ENCODE data around the gene CNNM3.

DNA sequence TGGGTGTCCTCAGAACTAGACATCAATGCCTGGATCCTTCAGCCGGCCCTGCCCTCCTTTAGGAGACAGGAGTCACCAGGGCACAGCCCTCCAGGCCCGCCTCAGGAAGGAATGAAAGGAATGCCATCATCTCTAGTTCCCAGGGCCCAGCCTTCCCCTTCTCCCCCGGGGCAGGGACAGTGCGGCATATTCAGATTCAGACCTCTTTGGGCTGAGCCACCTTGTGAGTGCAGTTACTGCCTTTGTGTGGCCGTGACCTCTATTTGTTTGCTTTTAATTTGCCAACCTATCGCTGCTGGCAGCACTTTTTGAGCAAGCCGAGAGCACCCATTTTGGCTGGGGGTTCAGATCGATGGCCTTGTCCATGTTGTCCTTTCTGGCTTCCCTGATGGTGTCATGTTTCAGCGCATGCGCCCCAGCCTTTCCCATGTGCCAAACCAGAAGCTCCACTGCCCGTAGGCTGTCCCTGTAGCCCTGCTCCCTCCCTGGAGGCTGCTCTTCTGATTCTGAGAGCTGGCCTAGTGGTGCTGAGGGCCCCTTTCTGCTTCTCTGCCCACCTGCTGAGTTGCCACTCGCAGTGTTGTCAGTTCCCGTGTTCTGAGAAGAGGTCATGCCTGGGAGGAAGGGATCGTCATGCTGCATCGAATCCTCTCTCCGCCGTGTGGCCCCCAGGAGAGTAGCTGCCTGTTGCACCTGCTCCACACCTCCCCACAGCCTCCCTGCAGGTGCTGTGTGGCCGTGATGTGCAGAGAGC lies 16.9 kb downstream of the CNNM3 start:
- TF ChIP-seq TAF1 (IDR thresholded peaks at IDR 0.05; ENCODE audit: low read depth, low read length) (no peak), POLR2AphosphoS5 (IDR thresholded peaks at IDR 0.05; ENCODE audit: low read depth, low read length) (no peak)
